ENCODE data around the gene WEE1. TPM values are rescaled to one million over a fixed set of nuclear protein-coding genes. Genes with fewer than 3 reads are reported as not detected.

The WEE1 gene
- total and polyA plus RNA-seq, 10 of the 15 experiments (the other 5 are each of a cell fraction or from before 2014, with no cell fraction given), result 13.8 to 69.5 (median 45.4) TPM

GRCh38 chr11:9639099-9639498 is 65.6 kb downstream of the WEE1 start (continued):
- TF ChIP-seq PRDM15 (CRISPR knock-in tag; IDR thresholded peaks at IDR 0.05) (no peak), SUZ12 (IDR thresholded peaks at IDR 0.05; ENCODE audit: unreplicated experiment) (no peak), SIN3A (IDR thresholded peaks at IDR 0.05; ENCODE audit: low read depth, low read length) (no peak), RAD51 (IDR thresholded peaks at IDR 0.05) (no peak), ZSCAN29 (IDR thresholded peaks at IDR 0.05) (no peak)

Small RNA genes lying within 50 kb of the gene (small RNA-seq; reads per million reads assigned to genes)
- not detected for gene RF01210

Other genes starting within 250 kb of the WEE1 start
- gene IPO7, start 189.0 kb upstream of the WEE1 start, total RNA-seq (2014; rRNA removed), result 29.8 and 31.8 TPM in 2 replicates
- 44.9 and 47.5 TPM in 2 replicates for gene IPO7, start 189.0 kb upstream of the WEE1 start, total RNA-seq (2014; rRNA removed; fragmentation: Illumina TruSeq; extraction: Trizol)
- 51.4 and 56.6 TPM in 2 replicates for gene IPO7, start 189.0 kb upstream of the WEE1 start, total RNA-seq (2021)
- 31.0 and 37.9 TPM in 2 replicates for gene IPO7, start 189.0 kb upstream of the WEE1 start, polyA plus RNA-seq (2011; rRNA removed)
- 44.8 and 53.4 TPM in 2 replicates for gene IPO7, start 189.0 kb upstream of the WEE1 start, polyA plus RNA-seq (2014; fragmentation: Illumina TruSeq; extraction: Trizol)
- 1 to 10 TPM; 9.2 to 9.9 TPM for gene IPO7, start 189.0 kb upstream of the WEE1 start, polyA plus RNA-seq (2014; fragmentation: Nextera tagmentation; extraction: Ambion mirVana)
- 29.3 and 30.3 TPM in 2 replicates for gene IPO7, start 189.0 kb upstream of the WEE1 start, polyA plus RNA-seq (2014; rRNA removed)
- 1 to 10 TPM; 5.0 to 5.2 TPM for gene IPO7, start 189.0 kb upstream of the WEE1 start, polyA plus RNA-seq (2016; fragmentation: Nextera tagmentation; extraction: Ambion mirVana)
- gene ZNF143, start 112.7 kb upstream of the WEE1 start, total RNA-seq (2014; rRNA removed), result 15.3 and 20.0 TPM in 2 replicates
- gene ZNF143, start 112.7 kb upstream of the WEE1 start, total RNA-seq (2014; rRNA removed; fragmentation: Illumina TruSeq; extraction: Trizol), result 25.4 and 29.5 TPM in 2 replicates
- gene ZNF143, start 112.7 kb upstream of the WEE1 start, total RNA-seq (2021), result 18.5 and 22.1 TPM in 2 replicates
- gene ZNF143, start 112.7 kb upstream of the WEE1 start, polyA plus RNA-seq (2011; rRNA removed), result 33.9 and 48.7 TPM in 2 replicates
- gene ZNF143, start 112.7 kb upstream of the WEE1 start, polyA plus RNA-seq (2014; fragmentation: Illumina TruSeq; extraction: Trizol), result 20.3 and 25.0 TPM in 2 replicates
- 10 to 100 TPM; 16.1 to 18.3 TPM for gene ZNF143, start 112.7 kb upstream of the WEE1 start, polyA plus RNA-seq (2014; fragmentation: Nextera tagmentation; extraction: Ambion mirVana)
- 13.6 and 16.0 TPM in 2 replicates for gene ZNF143, start 112.7 kb upstream of the WEE1 start, polyA plus RNA-seq (2014; rRNA removed)
- gene ZNF143, start 112.7 kb upstream of the WEE1 start, polyA plus RNA-seq (2016; fragmentation: Nextera tagmentation; extraction: Ambion mirVana), result 10 to 100 TPM; 20.6 to 21.8 TPM
- gene SWAP70, start 90.4 kb downstream of the WEE1 start, total RNA-seq (2014; rRNA removed), result 35.9 and 40.5 TPM in 2 replicates
- 61.1 and 62.4 TPM in 2 replicates for gene SWAP70, start 90.4 kb downstream of the WEE1 start, total RNA-seq (2014; rRNA removed; fragmentation: Illumina TruSeq; extraction: Trizol)
- gene SWAP70, start 90.4 kb downstream of the WEE1 start, total RNA-seq (2021), result 53.0 and 54.0 TPM in 2 replicates
- gene SWAP70, start 90.4 kb downstream of the WEE1 start, polyA plus RNA-seq (2011; rRNA removed), result 20.6 and 25.0 TPM in 2 replicates
- gene SWAP70, start 90.4 kb downstream of the WEE1 start, polyA plus RNA-seq (2014; fragmentation: Illumina TruSeq; extraction: Trizol), result 60.9 and 69.6 TPM in 2 replicates
- 10 to 100 TPM; 28.7 to 30.9 TPM for gene SWAP70, start 90.4 kb downstream of the WEE1 start, polyA plus RNA-seq (2014; fragmentation: Nextera tagmentation; extraction: Ambion mirVana)
- 32.6 and 36.7 TPM in 2 replicates for gene SWAP70, start 90.4 kb downstream of the WEE1 start, polyA plus RNA-seq (2014; rRNA removed)
- 10 to 100 TPM; 46.6 to 51.8 TPM for gene SWAP70, start 90.4 kb downstream of the WEE1 start, polyA plus RNA-seq (2016; fragmentation: Nextera tagmentation; extraction: Ambion mirVana)

Data from GM12878 (cell line).